ENCODE measurements around the gene KLRC1. TPM values are rescaled to one million over a fixed set of nuclear protein-coding genes. Genes with fewer than 3 reads are reported as not detected.
A peak's percentile ranks its signal among the peaks of the same experiment; 100 is the strongest.
"Not testable (repeated sequence)": the region's sequence is repeated elsewhere in the genome, so short reads cannot be mapped to it uniquely, and the experiment has no call there.

Gene KLRC1
- total and polyA plus RNA-seq, 5 donors from 2014 or later = 0.17 to 0.24 TPM; not detected in 3

DNA sequence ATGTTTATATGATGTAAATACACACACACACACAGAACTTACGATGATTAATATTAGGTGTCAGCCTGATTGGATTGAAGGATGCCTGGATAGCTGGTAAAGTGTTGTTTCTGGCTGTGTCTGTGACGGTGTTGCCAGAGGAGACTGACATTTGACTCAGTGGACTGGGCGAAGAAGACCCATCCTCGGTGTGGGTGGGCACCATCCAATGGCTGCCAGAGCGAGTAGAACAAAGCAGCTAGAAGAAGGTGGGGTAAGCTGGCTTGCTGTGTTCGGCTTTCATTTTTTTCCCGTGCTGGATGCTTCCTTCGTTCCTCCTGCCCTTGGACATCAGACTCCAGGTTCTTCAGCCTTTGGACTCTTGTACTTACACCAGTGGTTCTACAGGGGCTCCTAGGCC, 12.0 kb downstream of the KLRC1 start:
- not testable (repeated sequence) for H3K36me3 ChIP-seq (ENCODE audit: control insufficient read depth, insufficient read depth, low read length); H3K4me1 ChIP-seq (ENCODE audit: control insufficient read depth, insufficient read depth, low read length, poor library complexity, severe bottlenecking); H3K27ac ChIP-seq (ENCODE audit: insufficient read depth, low read length, poor library complexity, severe bottlenecking); H3K27ac Mint-ChIP-seq; H3K4me3 ChIP-seq (ENCODE audit: low read depth, low read length); H3K36me3 Mint-ChIP-seq; H3K27me3 ChIP-seq (ENCODE audit: control insufficient read depth, insufficient read depth, low read length); ATAC-seq (ENCODE audit: low read depth in 2 of 2); H3K9me3 ChIP-seq (ENCODE audit: control insufficient read depth in 2 of 2, low read length in 2 of 2); H3K4me1 Mint-ChIP-seq; H3K9me3 Mint-ChIP-seq; H3K27me3 Mint-ChIP-seq; DNase-seq; H3K4me3 Mint-ChIP-seq

DNA sequence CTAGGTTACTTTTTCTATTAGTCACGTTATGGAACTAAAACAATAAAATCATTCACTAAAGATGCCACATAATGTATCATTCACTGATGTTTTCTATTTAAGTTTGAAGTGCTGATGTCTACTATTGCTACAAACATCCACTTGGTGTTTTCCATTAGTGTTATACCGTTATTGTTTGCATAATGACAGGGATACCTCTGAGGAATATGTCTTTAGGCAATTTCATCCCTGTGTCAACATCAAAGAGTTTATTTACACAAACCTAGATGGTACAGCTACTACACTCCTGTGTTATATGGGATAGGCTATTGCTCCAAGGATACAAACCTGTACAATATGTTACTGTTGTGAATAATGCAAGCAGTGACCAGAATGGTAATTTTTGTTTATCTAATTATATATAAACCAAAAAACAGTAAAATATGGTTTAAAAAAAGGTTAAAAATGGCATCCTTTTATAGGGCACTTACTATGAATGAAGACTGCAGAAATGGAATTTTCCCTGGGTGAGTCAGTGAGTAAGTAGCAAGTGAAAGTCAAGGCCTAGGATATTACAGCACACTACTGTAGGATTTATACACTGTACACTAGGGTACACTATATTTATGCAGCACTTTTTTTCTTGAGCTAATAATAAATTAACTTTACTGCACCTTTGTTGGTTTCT, 13.4 kb downstream of the KLRC1 start:
- not testable (repeated sequence) for ATAC-seq (ENCODE audit: low read depth in 2 of 2); H3K9me3 Mint-ChIP-seq; H3K27ac ChIP-seq (ENCODE audit: insufficient read depth, low read length, poor library complexity, severe bottlenecking); H3K27ac Mint-ChIP-seq; H3K4me3 Mint-ChIP-seq; H3K9me3 ChIP-seq (ENCODE audit: control insufficient read depth in 2 of 2, low read length in 2 of 2); H3K36me3 Mint-ChIP-seq; H3K27me3 Mint-ChIP-seq; H3K4me1 ChIP-seq (ENCODE audit: control insufficient read depth, insufficient read depth, low read length, poor library complexity, severe bottlenecking); H3K4me3 ChIP-seq (ENCODE audit: low read depth, low read length); H3K36me3 ChIP-seq (ENCODE audit: control insufficient read depth, insufficient read depth, low read length); H3K4me1 Mint-ChIP-seq; H3K27me3 ChIP-seq (ENCODE audit: control insufficient read depth, insufficient read depth, low read length); DNase-seq

DNA sequence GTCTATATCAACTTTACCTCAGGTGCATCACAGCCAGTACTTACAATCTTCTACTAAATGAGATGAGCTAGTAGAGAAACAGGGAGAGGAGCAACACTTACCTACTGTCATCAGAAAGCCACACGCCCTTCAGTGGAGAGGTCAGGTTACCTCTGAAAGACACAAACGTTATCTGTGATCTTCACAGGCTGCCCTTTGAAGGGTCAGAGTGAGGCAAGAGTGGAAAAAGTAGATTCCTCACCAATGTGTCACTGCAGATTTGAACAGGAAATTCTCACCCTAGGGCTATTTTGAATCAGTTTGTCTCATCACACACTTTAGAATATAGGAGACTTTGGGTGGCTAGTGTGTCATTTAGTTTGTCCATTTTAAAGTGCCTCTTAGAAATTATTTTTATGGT, 15.6 kb downstream of the KLRC1 start:
- H3K36me3 Mint-ChIP-seq; H3K9me3 Mint-ChIP-seq; H3K4me3 Mint-ChIP-seq; H3K36me3 ChIP-seq (ENCODE audit: control insufficient read depth, insufficient read depth, low read length); H3K4me3 ChIP-seq (ENCODE audit: low read depth, low read length); ATAC-seq (ENCODE audit: low read depth in 2 of 2); H3K27me3 Mint-ChIP-seq; DNase-seq; H3K9me3 ChIP-seq (ENCODE audit: control insufficient read depth in 2 of 2, low read length in 2 of 2); H3K4me1 Mint-ChIP-seq; H3K27ac ChIP-seq (ENCODE audit: insufficient read depth, low read length, poor library complexity, severe bottlenecking); H3K27me3 ChIP-seq (ENCODE audit: control insufficient read depth, insufficient read depth, low read length); H3K4me1 ChIP-seq (ENCODE audit: control insufficient read depth, insufficient read depth, low read length, poor library complexity, severe bottlenecking); H3K27ac Mint-ChIP-seq: not testable (repeated sequence)

DNA sequence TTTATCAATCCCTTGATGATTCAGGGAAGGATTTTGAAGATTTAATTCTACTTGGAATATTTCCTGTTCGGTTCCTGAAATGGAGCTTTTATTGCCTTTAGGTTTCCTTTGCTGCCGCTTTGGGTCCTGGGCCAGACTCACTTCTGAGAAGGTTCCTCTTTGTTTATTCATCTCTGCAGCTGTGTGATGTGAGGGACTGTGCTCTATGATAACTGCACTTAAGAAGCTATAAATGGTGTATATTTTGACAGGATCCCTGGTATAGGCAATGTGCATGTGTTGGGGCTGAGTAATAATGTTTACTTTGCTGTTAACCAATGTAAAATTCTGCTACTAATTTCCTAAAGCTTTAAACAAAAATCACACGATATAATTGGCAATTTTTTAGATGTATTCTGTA, 17.4 kb downstream of the KLRC1 start, which contains the start of gene KLRC2:
Gene KLRC2 (minus strand): TSS at position 195 of the 400 bp plus-strand sequence. CDS start 24 bp downstream, at position 171.
- H3K36me3 Mint-ChIP-seq; H3K4me1 ChIP-seq (ENCODE audit: control insufficient read depth, insufficient read depth, low read length, poor library complexity, severe bottlenecking); H3K27me3 Mint-ChIP-seq; H3K9me3 Mint-ChIP-seq; H3K4me3 Mint-ChIP-seq; H3K27me3 ChIP-seq (ENCODE audit: control insufficient read depth, insufficient read depth, low read length); H3K27ac ChIP-seq (ENCODE audit: insufficient read depth, low read length, poor library complexity, severe bottlenecking); H3K4me3 ChIP-seq (ENCODE audit: low read depth, low read length); H3K27ac Mint-ChIP-seq; DNase-seq; H3K36me3 ChIP-seq (ENCODE audit: control insufficient read depth, insufficient read depth, low read length); H3K9me3 ChIP-seq (ENCODE audit: control insufficient read depth in 2 of 2, low read length in 2 of 2); H3K4me1 Mint-ChIP-seq; ATAC-seq (ENCODE audit: low read depth in 2 of 2): not testable (repeated sequence)

DNA sequence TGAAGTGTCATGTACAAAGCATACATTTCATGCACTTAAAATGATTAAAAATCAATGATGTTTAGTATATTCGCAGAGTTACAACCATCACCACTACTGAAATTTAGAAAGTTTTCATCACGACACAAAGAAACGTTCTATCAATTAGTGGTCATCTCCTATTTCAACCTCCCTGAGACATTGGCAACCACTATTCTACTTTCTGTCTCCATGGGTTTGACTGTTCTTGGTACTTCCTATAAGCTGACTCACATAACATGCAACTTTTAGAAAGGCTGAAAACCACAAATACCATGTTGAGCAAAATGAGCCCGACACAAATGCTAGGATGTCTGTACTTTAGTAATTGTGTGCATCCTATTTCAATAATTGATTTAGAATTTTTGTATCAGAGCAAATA, 22.6 kb downstream of the KLRC1 start:
- not testable (repeated sequence) for DNase-seq; H3K27me3 ChIP-seq (ENCODE audit: control insufficient read depth, insufficient read depth, low read length); H3K4me1 ChIP-seq (ENCODE audit: control insufficient read depth, insufficient read depth, low read length, poor library complexity, severe bottlenecking); H3K4me1 Mint-ChIP-seq; H3K4me3 ChIP-seq (ENCODE audit: low read depth, low read length); H3K27ac ChIP-seq (ENCODE audit: insufficient read depth, low read length, poor library complexity, severe bottlenecking); H3K9me3 Mint-ChIP-seq; ATAC-seq (ENCODE audit: low read depth in 2 of 2); H3K36me3 ChIP-seq (ENCODE audit: control insufficient read depth, insufficient read depth, low read length); H3K4me3 Mint-ChIP-seq; H3K9me3 ChIP-seq (ENCODE audit: control insufficient read depth in 2 of 2, low read length in 2 of 2); H3K27ac Mint-ChIP-seq; H3K36me3 Mint-ChIP-seq; H3K27me3 Mint-ChIP-seq

DNA sequence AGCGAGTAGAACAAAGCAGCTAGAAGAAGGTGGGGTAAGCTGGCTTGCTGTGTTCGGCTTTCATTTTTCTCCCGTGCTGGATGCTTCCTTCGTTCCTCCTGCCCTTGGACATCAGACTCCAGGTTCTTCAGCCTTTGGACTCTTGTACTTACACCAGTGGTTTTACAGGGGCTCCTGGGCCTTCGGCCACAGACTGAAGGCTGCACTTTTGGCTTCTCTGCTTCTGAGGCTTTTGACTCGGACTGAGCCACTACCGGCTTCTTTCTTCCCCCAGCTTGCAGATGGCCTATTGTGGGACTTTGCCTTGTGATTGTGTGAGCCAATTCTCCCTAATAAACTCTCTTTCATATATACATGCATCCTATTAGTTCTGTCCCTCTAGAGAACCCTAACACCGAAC, 27.2 kb downstream of the KLRC1 start:
- H3K4me3 ChIP-seq (ENCODE audit: low read depth, low read length); H3K9me3 ChIP-seq (ENCODE audit: control insufficient read depth in 2 of 2, low read length in 2 of 2); H3K27me3 ChIP-seq (ENCODE audit: control insufficient read depth, insufficient read depth, low read length); H3K27me3 Mint-ChIP-seq; DNase-seq; H3K36me3 ChIP-seq (ENCODE audit: control insufficient read depth, insufficient read depth, low read length); H3K27ac ChIP-seq (ENCODE audit: insufficient read depth, low read length, poor library complexity, severe bottlenecking); ATAC-seq (ENCODE audit: low read depth in 2 of 2); H3K4me3 Mint-ChIP-seq; H3K4me1 Mint-ChIP-seq; H3K9me3 Mint-ChIP-seq; H3K36me3 Mint-ChIP-seq; H3K4me1 ChIP-seq (ENCODE audit: control insufficient read depth, insufficient read depth, low read length, poor library complexity, severe bottlenecking): not testable (repeated sequence)
- H3K27ac Mint-ChIP-seq = peak overlapping the region in 1 of 3 donors; percentile 63

DNA sequence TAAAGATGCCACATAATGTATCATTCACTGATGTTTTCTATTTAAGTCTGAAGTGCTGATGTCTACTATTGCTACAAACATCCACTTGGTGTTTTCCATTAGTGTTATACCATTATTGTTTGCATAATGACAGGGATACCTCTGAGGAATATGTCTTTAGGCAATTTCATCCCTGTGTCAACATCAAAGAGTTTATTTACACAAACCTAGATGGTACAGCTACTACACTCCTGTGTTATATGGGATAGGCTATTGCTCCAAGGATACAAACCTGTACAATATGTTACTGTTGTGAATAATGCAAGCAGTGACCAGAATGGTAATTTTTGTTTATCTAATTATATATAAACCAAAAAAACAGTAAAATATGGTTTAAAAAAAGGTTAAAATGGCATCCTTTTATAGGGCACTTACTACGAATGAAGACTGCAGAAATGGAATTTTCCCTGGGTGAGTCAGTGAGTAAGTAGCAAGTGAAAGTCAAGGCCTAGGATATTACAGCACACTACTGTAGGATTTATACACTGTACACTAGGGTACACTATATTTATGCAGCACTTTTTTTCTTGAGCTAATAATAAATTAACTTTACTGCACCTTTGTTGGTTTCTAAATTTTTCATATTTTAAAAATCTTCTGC, 28.8 kb downstream of the KLRC1 start:
- H3K4me1 Mint-ChIP-seq; H3K4me1 ChIP-seq (ENCODE audit: control insufficient read depth, insufficient read depth, low read length, poor library complexity, severe bottlenecking); H3K9me3 Mint-ChIP-seq; H3K27me3 Mint-ChIP-seq; H3K4me3 Mint-ChIP-seq; ATAC-seq (ENCODE audit: low read depth in 2 of 2); H3K27me3 ChIP-seq (ENCODE audit: control insufficient read depth, insufficient read depth, low read length); H3K9me3 ChIP-seq (ENCODE audit: control insufficient read depth in 2 of 2, low read length in 2 of 2); H3K36me3 Mint-ChIP-seq; H3K36me3 ChIP-seq (ENCODE audit: control insufficient read depth, insufficient read depth, low read length); H3K27ac ChIP-seq (ENCODE audit: insufficient read depth, low read length, poor library complexity, severe bottlenecking); DNase-seq; H3K4me3 ChIP-seq (ENCODE audit: low read depth, low read length); H3K27ac Mint-ChIP-seq: not testable (repeated sequence)

DNA sequence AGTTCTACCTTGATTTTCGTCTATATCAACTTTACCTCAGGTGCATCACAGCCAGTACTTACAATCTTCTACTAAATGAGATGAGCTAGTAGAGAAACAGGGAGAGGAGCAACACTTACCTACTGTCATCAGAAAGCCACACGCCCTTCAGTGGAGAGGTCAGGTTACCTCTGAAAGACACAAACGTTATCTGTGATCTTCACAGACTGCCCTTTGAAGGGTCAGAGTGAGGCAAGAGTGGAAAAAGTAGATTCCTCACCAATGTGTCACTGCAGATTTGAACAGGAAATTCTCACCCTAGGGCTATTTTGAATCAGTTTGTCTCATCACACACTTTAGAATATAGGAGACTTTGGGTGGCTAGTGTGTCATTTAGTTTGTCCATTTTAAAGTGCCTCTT, 31.0 kb downstream of the KLRC1 start:
- not testable (repeated sequence) for H3K27ac Mint-ChIP-seq; ATAC-seq (ENCODE audit: low read depth in 2 of 2); H3K4me3 Mint-ChIP-seq

More for the DNA sequence above, 31.0 kb downstream of the KLRC1 start:
- H3K36me3 Mint-ChIP-seq; H3K27ac ChIP-seq (ENCODE audit: insufficient read depth, low read length, poor library complexity, severe bottlenecking); H3K9me3 Mint-ChIP-seq; H3K4me3 ChIP-seq (ENCODE audit: low read depth, low read length); DNase-seq; H3K4me1 ChIP-seq (ENCODE audit: control insufficient read depth, insufficient read depth, low read length, poor library complexity, severe bottlenecking); H3K27me3 ChIP-seq (ENCODE audit: control insufficient read depth, insufficient read depth, low read length); H3K4me1 Mint-ChIP-seq; H3K9me3 ChIP-seq (ENCODE audit: control insufficient read depth in 2 of 2, low read length in 2 of 2); H3K27me3 Mint-ChIP-seq; H3K36me3 ChIP-seq (ENCODE audit: control insufficient read depth, insufficient read depth, low read length): not testable (repeated sequence)

Measured in CD4-positive, CD25-positive, alpha-beta regulatory T cell (primary cell).